ENCODE results near the gene SP4. TPM values are rescaled to one million over a fixed set of nuclear protein-coding genes. Genes with fewer than 3 reads are reported as not detected.
"Not testable (repeated sequence)": the region's sequence is repeated elsewhere in the genome, so short reads cannot be mapped to it uniquely, and the experiment has no call there.

SP4 gene
- total RNA-seq, 1 donor: 40.6 TPM

GRCh38 chr7:21532485-21532884 is 104.6 kb downstream of the SP4 start:
- H3K4me1 ChIP-seq (ENCODE audit: insufficient read depth, low read length); H3K9me3 ChIP-seq (ENCODE audit: low read depth, low read length); H3K4me3 ChIP-seq (ENCODE audit: low read length); H3K27me3 ChIP-seq (ENCODE audit: insufficient read depth, low read length): not testable (repeated sequence)

- not testable (repeated sequence) for H3K27me3 ChIP-seq (ENCODE audit: insufficient read depth, low read length); H3K4me3 ChIP-seq (ENCODE audit: low read length); H3K4me1 ChIP-seq (ENCODE audit: insufficient read depth, low read length); H3K9me3 ChIP-seq (ENCODE audit: low read depth, low read length)
Measured at GRCh38 chr7:21533646-21534045, 105.8 kb downstream of the SP4 start.

GRCh38 chr7:21536445-21537118 is 108.7 kb downstream of the SP4 start:
- H3K4me1 ChIP-seq (ENCODE audit: insufficient read depth, low read length); H3K9me3 ChIP-seq (ENCODE audit: low read depth, low read length); H3K4me3 ChIP-seq (ENCODE audit: low read length): not testable (repeated sequence)
- H3K27me3 ChIP-seq (ENCODE audit: insufficient read depth, low read length): peaks cover 16% of the 10 kb centered on the region

- peaks cover 12% of the 10 kb centered on the region for H3K4me1 ChIP-seq (ENCODE audit: insufficient read depth, low read length)
- H3K4me3 ChIP-seq (ENCODE audit: low read length): no peak overlapping the region
- H3K27me3 ChIP-seq (ENCODE audit: insufficient read depth, low read length): peaks cover 40% of the 10 kb centered on the region
Measured at GRCh38 chr7:21538936-21539495, 111.1 kb downstream of the SP4 start.

GRCh38 chr7:21542891-21543527 is 115.1 kb downstream of the SP4 start, which contains the start of gene DNAH11:
Gene DNAH11, plus strand, starts transcription at chr7:21543039. Its CDS starts 207 bp downstream, at chr7:21543246.
- Histone ChIP-seq H3K4me3 (ENCODE audit: low read length) (peak within 1 kb of the TSS; percentile 7), H3K9me3 (ENCODE audit: low read depth, low read length) (no peaks in the 10 kb centered on the region), H3K4me1 (ENCODE audit: insufficient read depth, low read length) (peaks cover 12% of the 10 kb centered on the region), H3K27me3 (ENCODE audit: insufficient read depth, low read length) (peaks cover 63% of the 10 kb centered on the region)

More at GRCh38 chr7:21538936-21539495, 111.1 kb downstream of the SP4 start:
- no peaks in the 10 kb centered on the region for H3K9me3 ChIP-seq (ENCODE audit: low read depth, low read length)

GRCh38 chr7:21543528-21544302 is 115.8 kb downstream of the SP4 start:
- no peaks in the 10 kb centered on the region for H3K9me3 ChIP-seq (ENCODE audit: low read depth, low read length)
- no peak overlapping the region for H3K4me3 ChIP-seq (ENCODE audit: low read length)
- H3K27me3 ChIP-seq (ENCODE audit: insufficient read depth, low read length): peaks cover 63% of the 10 kb centered on the region
- H3K4me1 ChIP-seq (ENCODE audit: insufficient read depth, low read length): peaks cover 12% of the 10 kb centered on the region

- Histone ChIP-seq H3K4me1 (ENCODE audit: insufficient read depth, low read length) (peaks cover 12% of the 10 kb centered on the region), H3K4me3 (ENCODE audit: low read length) (no peak overlapping the region), H3K27me3 (ENCODE audit: insufficient read depth, low read length) (peaks cover 63% of the 10 kb centered on the region), H3K9me3 (ENCODE audit: low read depth, low read length) (no peaks in the 10 kb centered on the region)
Measured at GRCh38 chr7:21544303-21544656, 116.4 kb downstream of the SP4 start.

- H3K9me3 ChIP-seq (ENCODE audit: low read depth, low read length): no peaks in the 10 kb centered on the region
- peaks cover 63% of the 10 kb centered on the region for H3K27me3 ChIP-seq (ENCODE audit: insufficient read depth, low read length)
- H3K4me3 ChIP-seq (ENCODE audit: low read length): no peak overlapping the region
- peaks cover 12% of the 10 kb centered on the region for H3K4me1 ChIP-seq (ENCODE audit: insufficient read depth, low read length)
Measured at GRCh38 chr7:21544715-21545114, 116.8 kb downstream of the SP4 start.

GRCh38 chr7:21547501-21547900 is 119.6 kb downstream of the SP4 start:
- H3K4me1 ChIP-seq (ENCODE audit: insufficient read depth, low read length): peaks cover 12% of the 10 kb centered on the region
- no peak overlapping the region for H3K4me3 ChIP-seq (ENCODE audit: low read length)
- H3K9me3 ChIP-seq (ENCODE audit: low read depth, low read length): no peaks in the 10 kb centered on the region
- peaks cover 38% of the 10 kb centered on the region for H3K27me3 ChIP-seq (ENCODE audit: insufficient read depth, low read length)

- Histone ChIP-seq H3K9me3 (ENCODE audit: low read depth, low read length) (no peaks in the 10 kb centered on the region), H3K4me1 (ENCODE audit: insufficient read depth, low read length) (peaks cover 6% of the 10 kb centered on the region), H3K4me3 (ENCODE audit: low read length) (no peak overlapping the region), H3K27me3 (ENCODE audit: insufficient read depth, low read length) (peaks cover 28% of the 10 kb centered on the region)
Measured at GRCh38 chr7:21548491-21548890, 120.6 kb downstream of the SP4 start.

- Histone ChIP-seq H3K27me3 (ENCODE audit: insufficient read depth, low read length) (peaks cover 12% of the 10 kb centered on the region), H3K4me1 (ENCODE audit: insufficient read depth, low read length) (peaks cover 8% of the 10 kb centered on the region), H3K9me3 (ENCODE audit: low read depth, low read length) (no peaks in the 10 kb centered on the region), H3K4me3 (ENCODE audit: low read length) (no peak overlapping the region)
Measured at GRCh38 chr7:21550076-21550475, 122.2 kb downstream of the SP4 start.

GRCh38 chr7:21550821-21551531 is 123.1 kb downstream of the SP4 start:
- Histone ChIP-seq H3K4me1 (ENCODE audit: insufficient read depth, low read length) (peaks cover 8% of the 10 kb centered on the region), H3K27me3 (ENCODE audit: insufficient read depth, low read length) (peaks cover 3% of the 10 kb centered on the region), H3K9me3 (ENCODE audit: low read depth, low read length) (no peaks in the 10 kb centered on the region), H3K4me3 (ENCODE audit: low read length) (no peak overlapping the region)

GRCh38 chr7:21562385-21562784 is 134.5 kb downstream of the SP4 start:
- H3K9me3 ChIP-seq (ENCODE audit: low read depth, low read length): no peaks in the 10 kb centered on the region
- no peaks in the 10 kb centered on the region for H3K27me3 ChIP-seq (ENCODE audit: insufficient read depth, low read length)
- H3K4me1 ChIP-seq (ENCODE audit: insufficient read depth, low read length): no peaks in the 10 kb centered on the region
- H3K4me3 ChIP-seq (ENCODE audit: low read length): no peak overlapping the region

Data from mononuclear cell (primary cell).